SK-N-SH treated with all-trans-retinoic acid at 6 μM for 48 hours (cell line): Measurements from ENCODE around the gene MARK1.

Experiments used
- ATAC-seq: fragments of 200-7000 bp; cut with Tn5 transposase; 3 replicates; pipeline ENCODE4 v1.9.1; 2020; ENCODE audit warnings: mild to moderate bottlenecking, moderate library complexity
- ARNTL ChIP-seq: fragments of 450-650 bp; formaldehyde crosslinking; IDR thresholded peaks from 2 replicates; pipeline ENCODE4 v1.5.0; 2020; ENCODE audit warnings: low read depth, mild to moderate bottlenecking, moderate library complexity, borderline replicate concordance
- BACH2 ChIP-seq: fragments of 250-450 bp; sonication (Bioruptor Pico); IDR thresholded peaks from 2 replicates; pipeline ENCODE4 v1.9.0; 2021; ENCODE audit warnings: mild to moderate bottlenecking, borderline replicate concordance
- ESRRG ChIP-seq: fragments of 250-450 bp; sonication (Bioruptor Pico); IDR thresholded peaks from 2 replicates; pipeline ENCODE4 v1.6.1; 2021; ENCODE audit warnings: mild to moderate bottlenecking
- ISL1 ChIP-seq: fragments of 250-450 bp; sonication (Bioruptor Pico); IDR thresholded peaks from 2 replicates; pipeline ENCODE4 v2.1.2; 2022; ENCODE audit warnings: mild to moderate bottlenecking, moderate library complexity
- OSR1 ChIP-seq: fragments of 250-450 bp; sonication (Bioruptor Pico); IDR thresholded peaks from 2 replicates; pipeline ENCODE4 v1.8.0; 2022; ENCODE audit warnings: moderate library complexity, mild to moderate bottlenecking, inconsistent platforms
- PATZ1 ChIP-seq: fragments of 250-450 bp; sonication (Bioruptor Pico); IDR thresholded peaks from 2 replicates; pipeline ENCODE4 v1.8.0; 2020; ENCODE audit warnings: mild to moderate bottlenecking, moderate library complexity, borderline replicate concordance
- POU6F1 ChIP-seq: fragments of 250-450 bp; sonication (Bioruptor Pico); IDR thresholded peaks from 2 replicates; pipeline ENCODE4 v1.8.0; 2021; ENCODE audit warnings: low read depth, mild to moderate bottlenecking, moderate library complexity, borderline replicate concordance
- PPARA ChIP-seq: fragments of 250-450 bp; sonication (Bioruptor Pico); IDR thresholded peaks from 2 replicates; pipeline ENCODE4 v1.5.0; 2020; ENCODE audit warnings: mild to moderate bottlenecking, borderline replicate concordance
- RARB ChIP-seq: fragments of 250-450 bp; sonication (Bioruptor Pico); IDR thresholded peaks from 2 replicates; pipeline ENCODE4 v1.8.0; 2021; ENCODE audit warnings: mild to moderate bottlenecking, moderate library complexity
- SNAI2 ChIP-seq: fragments of 250-450 bp; sonication (Bioruptor Pico); IDR thresholded peaks from 2 replicates; pipeline ENCODE4 v1.5.0; 2020; ENCODE audit warnings: mild to moderate bottlenecking, moderate library complexity
- TCF4 ChIP-seq: fragments of 250-450 bp; sonication (Bioruptor Pico); IDR thresholded peaks from 2 replicates; pipeline ENCODE4 v1.8.0; 2021; ENCODE audit warnings: mild to moderate bottlenecking, moderate library complexity, borderline replicate concordance
- ZC3H10 ChIP-seq: fragments of 250-450 bp; sonication (Bioruptor Pico); IDR thresholded peaks from 2 replicates; pipeline ENCODE4 v1.5.1; 2021; ENCODE audit warnings: mild to moderate bottlenecking, moderate library complexity
- ZFP3 ChIP-seq: fragments of 250-450 bp; sonication (Bioruptor Pico); IDR thresholded peaks from 2 replicates; pipeline ENCODE4 v1.5.0; 2020; ENCODE audit warnings: mild to moderate bottlenecking, moderate library complexity
- ZFP30 ChIP-seq: fragments of 450-650 bp; formaldehyde crosslinking; IDR thresholded peaks from 2 replicates; pipeline ENCODE4 v1.5.0; 2022; ENCODE audit warnings: mild to moderate bottlenecking, moderate library complexity
- ZNF565 ChIP-seq: fragments of 450-650 bp; formaldehyde crosslinking; conservative IDR thresholded peaks from 2 replicates; pipeline ENCODE4 v1.5.0; 2020; ENCODE audit warnings: low read depth, mild to moderate bottlenecking, moderate library complexity
- ZNF70 ChIP-seq: fragments of 450-650 bp; formaldehyde crosslinking; IDR thresholded peaks from 2 replicates; pipeline ENCODE4 v1.5.0; 2020; ENCODE audit warnings: mild to moderate bottlenecking, moderate library complexity
- ZNF8 ChIP-seq: fragments of 450-650 bp; formaldehyde crosslinking; IDR thresholded peaks from 2 replicates; pipeline ENCODE4 v1.5.0; 2020; ENCODE audit warnings: mild to moderate bottlenecking, moderate library complexity
- TF ChIP-seq, protein P1 (sequence below): fragments of 250-450 bp; sonication (Bioruptor Pico); IDR thresholded peaks from 2 replicates; pipeline ENCODE4 v1.5.1; 2021; ENCODE audit warnings: mild to moderate bottlenecking, moderate library complexity
- TF ChIP-seq, protein P2 (sequence below): fragments of 250-450 bp; sonication (Bioruptor Pico); IDR thresholded peaks from 2 replicates; pipeline ENCODE4 v1.5.1; 2020; ENCODE audit warnings: low read depth, mild to moderate bottlenecking, moderate library complexity
- TF ChIP-seq, protein P3 (sequence below): fragments of 250-450 bp; sonication (Bioruptor Pico); IDR thresholded peaks from 2 replicates; pipeline ENCODE4 v1.5.0; 2020; ENCODE audit warnings: mild to moderate bottlenecking, moderate library complexity

Gene MARK1

GRCh38 chr1:220550811-220551399, 23.0 kb downstream of the MARK1 start:
- TF ChIP-seq ZNF8 (CRISPR knock-in tag) (no peak), TCF4 (no peak), ARNTL (no peak), ZFP30 (CRISPR knock-in tag) (no peak), ZNF70 (CRISPR knock-in tag) (no peak), RARB (CRISPR knock-in tag) (no peak), POU6F1 (CRISPR knock-in tag) (no peak), ISL1 (CRISPR knock-in tag) (no peak), ZC3H10 (CRISPR knock-in tag) (no peak), ESRRG (CRISPR knock-in tag) (no peak), BACH2 (CRISPR knock-in tag) (no peak), OSR1 (CRISPR knock-in tag) (no peak)
- TF ChIP-seq, protein P1, sequence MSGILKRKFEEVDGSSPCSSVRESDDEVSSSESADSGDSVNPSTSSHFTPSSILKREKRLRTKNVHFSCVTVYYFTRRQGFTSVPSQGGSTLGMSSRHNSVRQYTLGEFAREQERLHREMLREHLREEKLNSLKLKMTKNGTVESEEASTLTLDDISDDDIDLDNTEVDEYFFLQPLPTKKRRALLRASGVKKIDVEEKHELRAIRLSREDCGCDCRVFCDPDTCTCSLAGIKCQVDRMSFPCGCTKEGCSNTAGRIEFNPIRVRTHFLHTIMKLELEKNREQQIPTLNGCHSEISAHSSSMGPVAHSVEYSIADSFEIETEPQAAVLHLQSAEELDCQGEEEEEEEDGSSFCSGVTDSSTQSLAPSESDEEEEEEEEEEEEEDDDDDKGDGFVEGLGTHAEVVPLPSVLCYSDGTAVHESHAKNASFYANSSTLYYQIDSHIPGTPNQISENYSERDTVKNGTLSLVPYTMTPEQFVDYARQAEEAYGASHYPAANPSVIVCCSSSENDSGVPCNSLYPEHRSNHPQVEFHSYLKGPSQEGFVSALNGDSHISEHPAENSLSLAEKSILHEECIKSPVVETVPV (CRISPR knock-in tag) = no peak
- ATAC-seq = no peak

GRCh38 chr1:220551718-220552117, 23.8 kb downstream of the MARK1 start:
- TF ChIP-seq ZFP3 (CRISPR knock-in tag) (no peak), ZFP30 (CRISPR knock-in tag) (no peak), OSR1 (CRISPR knock-in tag) (no peak), PPARA (CRISPR knock-in tag) (no peak), SNAI2 (CRISPR knock-in tag) (no peak), ESRRG (CRISPR knock-in tag) (no peak), ISL1 (CRISPR knock-in tag) (no peak), PATZ1 (CRISPR knock-in tag) (no peak), ZC3H10 (CRISPR knock-in tag) (no peak), POU6F1 (CRISPR knock-in tag) (no peak), ARNTL (no peak), ZNF565 (CRISPR knock-in tag) (no peak)
- TF ChIP-seq, protein P2, sequence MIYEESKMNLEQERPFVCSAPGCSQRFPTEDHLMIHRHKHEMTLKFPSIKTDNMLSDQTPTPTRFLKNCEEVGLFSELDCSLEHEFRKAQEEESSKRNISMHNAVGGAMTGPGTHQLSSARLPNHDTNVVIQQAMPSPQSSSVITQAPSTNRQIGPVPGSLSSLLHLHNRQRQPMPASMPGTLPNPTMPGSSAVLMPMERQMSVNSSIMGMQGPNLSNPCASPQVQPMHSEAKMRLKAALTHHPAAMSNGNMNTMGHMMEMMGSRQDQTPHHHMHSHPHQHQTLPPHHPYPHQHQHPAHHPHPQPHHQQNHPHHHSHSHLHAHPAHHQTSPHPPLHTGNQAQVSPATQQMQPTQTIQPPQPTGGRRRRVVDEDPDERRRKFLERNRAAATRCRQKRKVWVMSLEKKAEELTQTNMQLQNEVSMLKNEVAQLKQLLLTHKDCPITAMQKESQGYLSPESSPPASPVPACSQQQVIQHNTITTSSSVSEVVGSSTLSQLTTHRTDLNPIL (CRISPR knock-in tag) = no peak
- TF ChIP-seq, protein P3, sequence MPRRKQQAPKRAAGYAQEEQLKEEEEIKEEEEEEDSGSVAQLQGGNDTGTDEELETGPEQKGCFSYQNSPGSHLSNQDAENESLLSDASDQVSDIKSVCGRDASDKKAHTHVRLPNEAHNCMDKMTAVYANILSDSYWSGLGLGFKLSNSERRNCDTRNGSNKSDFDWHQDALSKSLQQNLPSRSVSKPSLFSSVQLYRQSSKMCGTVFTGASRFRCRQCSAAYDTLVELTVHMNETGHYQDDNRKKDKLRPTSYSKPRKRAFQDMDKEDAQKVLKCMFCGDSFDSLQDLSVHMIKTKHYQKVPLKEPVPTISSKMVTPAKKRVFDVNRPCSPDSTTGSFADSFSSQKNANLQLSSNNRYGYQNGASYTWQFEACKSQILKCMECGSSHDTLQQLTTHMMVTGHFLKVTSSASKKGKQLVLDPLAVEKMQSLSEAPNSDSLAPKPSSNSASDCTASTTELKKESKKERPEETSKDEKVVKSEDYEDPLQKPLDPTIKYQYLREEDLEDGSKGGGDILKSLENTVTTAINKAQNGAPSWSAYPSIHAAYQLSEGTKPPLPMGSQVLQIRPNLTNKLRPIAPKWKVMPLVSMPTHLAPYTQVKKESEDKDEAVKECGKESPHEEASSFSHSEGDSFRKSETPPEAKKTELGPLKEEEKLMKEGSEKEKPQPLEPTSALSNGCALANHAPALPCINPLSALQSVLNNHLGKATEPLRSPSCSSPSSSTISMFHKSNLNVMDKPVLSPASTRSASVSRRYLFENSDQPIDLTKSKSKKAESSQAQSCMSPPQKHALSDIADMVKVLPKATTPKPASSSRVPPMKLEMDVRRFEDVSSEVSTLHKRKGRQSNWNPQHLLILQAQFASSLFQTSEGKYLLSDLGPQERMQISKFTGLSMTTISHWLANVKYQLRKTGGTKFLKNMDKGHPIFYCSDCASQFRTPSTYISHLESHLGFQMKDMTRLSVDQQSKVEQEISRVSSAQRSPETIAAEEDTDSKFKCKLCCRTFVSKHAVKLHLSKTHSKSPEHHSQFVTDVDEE (CRISPR knock-in tag) = no peak
- ATAC-seq = no peak
